Stimulated activated CD4-positive, alpha-beta T cell treated with anti-CD3 and anti-CD28 coated beads, Interleukin-1b, Interleukin-23, amount 100 ng/mL, for 48 hours (primary cell): ENCODE data around the gene TRIM63.

ENCODE experiments used
- DNase-seq: peaks from one replicate; pipeline ENCODE4 v3.0.0-alpha.2; 2020

Gene TRIM63

GRCh38 chr1:26012864-26013263 is 54.6 kb downstream of the TRIM63 start:
- DNase-seq: no peak

GRCh38 chr1:26010825-26011224 is 56.6 kb downstream of the TRIM63 start:
- no peak for DNase-seq

- DNase-seq: no peak
Measured at GRCh38 chr1:26009796-26010447, 57.5 kb downstream of the TRIM63 start.

- DNase-seq: no peak
Measured at GRCh38 chr1:26006710-26007109, 60.7 kb downstream of the TRIM63 start.

- no peak for DNase-seq
Measured at GRCh38 chr1:26005434-26006105, 61.9 kb downstream of the TRIM63 start.

GRCh38 chr1:26003756-26004155 is 63.7 kb downstream of the TRIM63 start:
- no peak for DNase-seq

- DNase-seq: no peak
Measured at GRCh38 chr1:26003262-26003661, 64.2 kb downstream of the TRIM63 start.
